ENCODE data around the gene PIK3CA. TPM values are rescaled to one million over a fixed set of nuclear protein-coding genes. Genes with fewer than 3 reads are reported as not detected.
A peak's percentile ranks its signal among the peaks of the same experiment; 100 is the strongest.

PIK3CA gene
- total RNA-seq, 1 experiment from 2014 or later: 20.7 TPM

DNA sequence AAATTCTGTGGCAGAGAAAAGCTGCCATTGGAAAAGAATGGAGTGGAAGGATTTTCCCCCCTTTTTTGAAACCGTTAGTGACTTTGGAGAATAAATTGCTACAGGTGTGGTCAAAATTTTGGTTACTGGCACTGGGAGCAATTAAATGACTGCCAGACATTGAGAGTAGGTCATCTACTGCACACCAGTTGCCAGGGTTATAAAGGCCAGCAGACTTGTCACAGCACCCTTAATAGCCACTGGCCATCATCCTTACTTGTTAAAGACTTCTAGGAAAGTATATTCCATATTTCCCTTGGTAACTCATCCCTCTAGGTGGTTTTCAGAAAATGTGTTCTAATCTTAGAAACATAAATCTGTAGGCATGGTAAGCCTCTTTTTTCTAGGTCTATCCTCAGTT, 8.0 kb downstream of the PIK3CA start:
- BruUV-seq (replicated peaks): no TSS peak
- H3K4me1 Mint-ChIP-seq (ENCODE audit: insufficient read depth, unreplicated experiment): peaks cover 26% of the 10 kb centered on the region
- TF ChIP-seq, protein P1, sequence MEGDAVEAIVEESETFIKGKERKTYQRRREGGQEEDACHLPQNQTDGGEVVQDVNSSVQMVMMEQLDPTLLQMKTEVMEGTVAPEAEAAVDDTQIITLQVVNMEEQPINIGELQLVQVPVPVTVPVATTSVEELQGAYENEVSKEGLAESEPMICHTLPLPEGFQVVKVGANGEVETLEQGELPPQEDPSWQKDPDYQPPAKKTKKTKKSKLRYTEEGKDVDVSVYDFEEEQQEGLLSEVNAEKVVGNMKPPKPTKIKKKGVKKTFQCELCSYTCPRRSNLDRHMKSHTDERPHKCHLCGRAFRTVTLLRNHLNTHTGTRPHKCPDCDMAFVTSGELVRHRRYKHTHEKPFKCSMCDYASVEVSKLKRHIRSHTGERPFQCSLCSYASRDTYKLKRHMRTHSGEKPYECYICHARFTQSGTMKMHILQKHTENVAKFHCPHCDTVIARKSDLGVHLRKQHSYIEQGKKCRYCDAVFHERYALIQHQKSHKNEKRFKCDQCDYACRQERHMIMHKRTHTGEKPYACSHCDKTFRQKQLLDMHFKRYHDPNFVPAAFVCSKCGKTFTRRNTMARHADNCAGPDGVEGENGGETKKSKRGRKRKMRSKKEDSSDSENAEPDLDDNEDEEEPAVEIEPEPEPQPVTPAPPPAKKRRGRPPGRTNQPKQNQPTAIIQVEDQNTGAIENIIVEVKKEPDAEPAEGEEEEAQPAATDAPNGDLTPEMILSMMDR (IDR thresholded peaks at IDR 0.05; ENCODE audit: unreplicated experiment): no peak
- ChIA-PET CTCF (interaction anchor here (1.0 to 1.2 kb wide), 3 partner anchors 10 to 159 kb away, joined by 3 read pairs; no protein-coding TSS in a partner anchor), POLR2A (interaction anchor here (0.6 to 5.0 kb wide), 11 partner anchors 8 to 498 kb away, joined by 3 to 34 read pairs (median 5); partner anchors contain the start of genes ACTL6A, PIK3CA and ZMAT3)
- H3K4me3 Mint-ChIP-seq (ENCODE audit: unreplicated experiment): no peak overlapping the region
- no peaks in the 10 kb centered on the region for H3K27me3 Mint-ChIP-seq (ENCODE audit: insufficient read depth, unreplicated experiment)
- no peak overlapping the region for H3K27ac Mint-ChIP-seq (ENCODE audit: low read depth, unreplicated experiment)
- peaks cover 5% of the 10 kb centered on the region for H3K36me3 Mint-ChIP-seq (ENCODE audit: insufficient read depth, unreplicated experiment)
- no peak for DNase-seq (ENCODE audit: unreplicated experiment)
- intact Hi-C loops (cut with micrococcal nuclease): no loop called here
- no peaks in the 10 kb centered on the region for H3K9me3 Mint-ChIP-seq (ENCODE audit: unreplicated experiment)

GRCh38 chr3:179156775-179157174, 8.6 kb downstream of the PIK3CA start:
- CTCF ChIA-PET: interaction anchor here (0.6 to 1.2 kb wide), 4 partner anchors 10 to 159 kb away, joined by 3 read pairs; no protein-coding TSS in a partner anchor
- Mint-ChIP-seq H3K9me3 (ENCODE audit: unreplicated experiment) (no peaks in the 10 kb centered on the region), H3K36me3 (ENCODE audit: insufficient read depth, unreplicated experiment) (peaks cover 7% of the 10 kb centered on the region), H3K4me1 (ENCODE audit: insufficient read depth, unreplicated experiment) (peaks cover 21% of the 10 kb centered on the region), H3K27ac (ENCODE audit: low read depth, unreplicated experiment) (no peak overlapping the region), H3K27me3 (ENCODE audit: insufficient read depth, unreplicated experiment) (no peaks in the 10 kb centered on the region), H3K4me3 (ENCODE audit: unreplicated experiment) (peak overlapping the region; percentile 46)
- POLR2A ChIA-PET: interaction anchor here (0.6 to 5.0 kb wide), 13 partner anchors 9 to 1179 kb away, joined by 3 to 34 read pairs (median 5); partner anchors contain the start of genes PIK3CA and ZMAT3
- DNase-seq (ENCODE audit: unreplicated experiment): no peak
- intact Hi-C loops (cut with micrococcal nuclease): no loop called here
- TF ChIP-seq, protein P1 (IDR thresholded peaks at IDR 0.05; ENCODE audit: unreplicated experiment): no peak
- BruUV-seq (replicated peaks): no TSS peak

DNA sequence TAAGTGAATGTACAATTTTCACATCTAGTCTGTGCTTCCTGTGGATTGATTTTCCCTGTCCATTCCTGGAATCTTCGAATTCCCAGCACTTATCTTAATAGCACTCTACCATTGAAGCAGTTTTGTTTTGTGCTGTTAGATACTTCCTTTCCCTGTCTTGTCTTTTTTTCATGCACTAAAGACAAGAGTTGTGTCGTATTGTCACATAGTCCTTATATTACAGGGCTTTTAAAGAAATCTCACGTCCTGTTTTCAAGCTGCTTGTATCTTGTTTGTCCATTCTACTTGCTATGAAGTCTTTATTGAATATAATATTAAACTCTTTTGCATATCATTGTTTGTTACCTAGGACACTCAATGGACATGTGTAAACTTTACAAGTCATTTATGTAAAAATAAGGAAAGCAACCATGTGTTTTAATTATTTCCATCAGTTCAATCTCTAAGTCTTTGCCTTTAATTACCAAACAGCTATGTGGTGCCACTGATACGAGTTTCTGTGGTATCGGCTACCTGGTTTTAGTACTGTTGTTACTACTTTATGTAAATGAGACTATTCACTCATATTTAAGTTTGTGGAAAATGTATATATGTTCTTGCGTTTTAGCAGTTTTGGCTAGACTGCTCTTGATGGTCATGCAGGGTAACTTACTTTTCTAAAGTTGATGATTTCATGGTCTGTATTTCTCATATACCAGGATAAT, 10.3 kb downstream of the PIK3CA start:
- TF ChIP-seq, protein P1 (IDR thresholded peaks at IDR 0.05; ENCODE audit: unreplicated experiment): no peak
- no peaks in the 10 kb centered on the region for H3K9me3 Mint-ChIP-seq (ENCODE audit: unreplicated experiment)
- H3K4me1 Mint-ChIP-seq (ENCODE audit: insufficient read depth, unreplicated experiment): peaks cover 13% of the 10 kb centered on the region
- H3K27me3 Mint-ChIP-seq (ENCODE audit: insufficient read depth, unreplicated experiment): no peaks in the 10 kb centered on the region
- peaks cover 7% of the 10 kb centered on the region for H3K36me3 Mint-ChIP-seq (ENCODE audit: insufficient read depth, unreplicated experiment)
- ChIA-PET CTCF (no interaction called here), POLR2A (interaction anchor here (0.6 to 5.0 kb wide), 6 partner anchors 9 to 166 kb away, joined by 3 to 40 read pairs (median 4); partner anchors contain the start of gene PIK3CA)
- intact Hi-C loops (cut with micrococcal nuclease): no loop called here
- no TSS peak for BruUV-seq (replicated peaks)
- no peak overlapping the region for H3K4me3 Mint-ChIP-seq (ENCODE audit: unreplicated experiment)
- no peak overlapping the region for H3K27ac Mint-ChIP-seq (ENCODE audit: low read depth, unreplicated experiment)
- no peak for DNase-seq (ENCODE audit: unreplicated experiment)

DNA sequence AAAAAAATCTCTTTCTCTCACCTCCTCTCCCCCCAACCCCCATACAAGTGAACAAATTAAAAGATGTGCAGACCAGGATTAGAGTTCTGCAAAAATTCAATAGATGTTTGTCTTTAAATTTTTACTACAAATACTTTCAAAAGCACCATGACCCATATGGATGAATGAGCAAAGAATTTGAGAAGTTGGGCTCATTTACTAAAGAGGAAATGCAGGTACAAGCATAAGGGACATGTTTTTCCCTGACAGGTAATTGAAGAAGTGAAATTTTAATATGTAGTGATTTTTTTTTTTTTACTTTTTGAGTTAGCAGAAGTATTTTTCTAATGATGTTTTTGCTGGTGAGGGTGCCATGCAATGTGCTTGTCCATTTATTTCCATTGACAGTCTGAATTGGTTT, 15.3 kb downstream of the PIK3CA start:
- no peak for DNase-seq (ENCODE audit: unreplicated experiment)
- Mint-ChIP-seq H3K27ac (ENCODE audit: low read depth, unreplicated experiment) (no peak overlapping the region), H3K4me1 (ENCODE audit: insufficient read depth, unreplicated experiment) (no peaks in the 10 kb centered on the region), H3K4me3 (ENCODE audit: unreplicated experiment) (no peak overlapping the region), H3K36me3 (ENCODE audit: insufficient read depth, unreplicated experiment) (peaks cover 11% of the 10 kb centered on the region), H3K27me3 (ENCODE audit: insufficient read depth, unreplicated experiment) (no peaks in the 10 kb centered on the region), H3K9me3 (ENCODE audit: unreplicated experiment) (peaks cover 5% of the 10 kb centered on the region)
- ChIA-PET CTCF (no interaction called here), POLR2A (interaction anchor here (0.7 to 1.3 kb wide), 2 partner anchors 12 to 14 kb away, joined by 3 to 5 read pairs; no protein-coding TSS in a partner anchor)
- TF ChIP-seq, protein P1 (IDR thresholded peaks at IDR 0.05; ENCODE audit: unreplicated experiment): no peak
- intact Hi-C loops (cut with micrococcal nuclease): no loop called here
- no TSS peak for BruUV-seq (replicated peaks)
